ENCODE results near the gene DAAM1. TPM values are rescaled to one million over a fixed set of nuclear protein-coding genes. Genes with fewer than 3 reads are reported as not detected.

The DAAM1 gene
- total and polyA plus RNA-seq, 8 donors, result 5.8 to 204 (median 31.3) TPM

DNA sequence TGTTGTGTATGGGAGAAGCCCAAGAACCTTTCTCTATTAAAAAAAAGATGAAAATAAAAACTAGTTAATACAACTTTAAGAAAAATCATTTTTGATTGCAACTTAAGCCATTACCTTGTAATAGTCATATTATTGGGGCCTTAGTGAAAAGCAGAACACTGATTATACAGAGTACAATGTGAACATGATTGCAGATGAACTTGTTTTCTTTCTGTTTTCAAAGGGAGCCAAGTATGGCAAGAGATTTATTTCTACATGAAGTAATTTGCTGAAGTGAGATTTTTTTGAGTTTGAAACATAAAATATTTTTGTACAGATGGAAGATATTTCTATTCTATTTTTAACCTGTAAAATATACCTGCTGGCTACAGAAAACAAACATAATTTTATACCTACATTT lies 171.8 kb downstream of the DAAM1 start:
- H3K4me3 ChIP-seq, result no peak overlapping the region
- intact Hi-C loops (cut with DNase I; ENCODE audit: low total_unique reads), result no loop called here
- peaks cover 4 to 46% (median 43%) of the 10 kb centered on the region in 4 donors for H3K36me3 ChIP-seq
- H3K27me3 ChIP-seq, result no peaks in the 10 kb centered on the region
- DNase-seq, result no peak
- no peaks in the 10 kb centered on the region for H3K9me3 ChIP-seq
- no peak for TF ChIP-seq POLR2A (IDR thresholded peaks at IDR 0.05)
- no peak for TF ChIP-seq EP300 (IDR thresholded peaks at IDR 0.05)
- no peak for TF ChIP-seq POLR2AphosphoS5 (IDR thresholded peaks at IDR 0.05)
- TF ChIP-seq, protein P1, sequence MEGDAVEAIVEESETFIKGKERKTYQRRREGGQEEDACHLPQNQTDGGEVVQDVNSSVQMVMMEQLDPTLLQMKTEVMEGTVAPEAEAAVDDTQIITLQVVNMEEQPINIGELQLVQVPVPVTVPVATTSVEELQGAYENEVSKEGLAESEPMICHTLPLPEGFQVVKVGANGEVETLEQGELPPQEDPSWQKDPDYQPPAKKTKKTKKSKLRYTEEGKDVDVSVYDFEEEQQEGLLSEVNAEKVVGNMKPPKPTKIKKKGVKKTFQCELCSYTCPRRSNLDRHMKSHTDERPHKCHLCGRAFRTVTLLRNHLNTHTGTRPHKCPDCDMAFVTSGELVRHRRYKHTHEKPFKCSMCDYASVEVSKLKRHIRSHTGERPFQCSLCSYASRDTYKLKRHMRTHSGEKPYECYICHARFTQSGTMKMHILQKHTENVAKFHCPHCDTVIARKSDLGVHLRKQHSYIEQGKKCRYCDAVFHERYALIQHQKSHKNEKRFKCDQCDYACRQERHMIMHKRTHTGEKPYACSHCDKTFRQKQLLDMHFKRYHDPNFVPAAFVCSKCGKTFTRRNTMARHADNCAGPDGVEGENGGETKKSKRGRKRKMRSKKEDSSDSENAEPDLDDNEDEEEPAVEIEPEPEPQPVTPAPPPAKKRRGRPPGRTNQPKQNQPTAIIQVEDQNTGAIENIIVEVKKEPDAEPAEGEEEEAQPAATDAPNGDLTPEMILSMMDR (IDR thresholded peaks at IDR 0.05), result no peak
- H3K4me1 ChIP-seq, result peaks cover 16 to 43% (median 31%) of the 10 kb centered on the region in 4 donors
- H3K27ac ChIP-seq, result peak overlapping the region in 1 of 5 donors; percentile 41

DNA sequence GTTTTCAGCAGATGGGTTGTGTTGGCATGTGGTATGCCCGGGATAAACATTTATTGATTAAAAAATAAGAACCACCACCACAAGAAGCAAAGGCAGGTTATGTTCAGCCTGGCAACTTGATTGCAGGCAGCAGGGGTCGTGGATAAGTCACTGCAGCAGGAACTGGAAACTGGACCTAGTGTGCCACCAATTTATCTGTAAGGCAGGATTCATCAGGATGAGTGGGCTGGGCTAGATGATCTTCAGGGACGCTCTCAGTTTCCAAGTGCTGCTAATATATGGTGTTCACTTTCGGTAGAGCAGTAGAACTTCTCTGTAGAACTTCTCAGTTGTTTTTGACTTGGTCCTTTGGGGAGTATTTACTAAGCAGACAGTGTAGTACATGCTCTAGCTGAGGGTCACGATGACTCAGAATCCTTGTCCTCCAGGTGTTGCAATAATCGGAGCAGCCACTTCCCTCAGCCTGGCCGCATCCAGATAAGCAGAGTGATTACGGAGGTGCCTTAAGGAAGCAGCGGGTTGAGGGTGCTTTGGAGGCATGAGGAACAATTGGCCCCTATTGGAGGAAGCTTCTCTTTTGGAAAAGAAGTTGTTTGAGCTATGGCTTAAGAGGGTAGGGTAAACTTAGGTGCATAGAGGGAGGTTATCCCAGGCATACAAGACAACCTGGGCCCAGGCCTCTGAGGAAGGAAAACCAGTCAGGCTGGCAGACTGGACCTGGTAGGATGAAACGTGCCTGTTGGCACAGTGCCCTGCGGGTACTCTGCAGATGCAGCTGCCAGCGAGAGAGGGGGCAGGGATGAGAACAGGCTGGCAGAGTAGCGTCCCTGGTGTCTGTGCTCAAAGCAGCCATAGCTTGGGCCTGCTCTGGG lies 172.7 kb downstream of the DAAM1 start:
- Histone ChIP-seq H3K4me1 (peaks cover 16 to 43% (median 31%) of the 10 kb centered on the region in 4 donors), H3K36me3 (peaks cover 4 to 45% (median 34%) of the 10 kb centered on the region in 4 donors), H3K4me3 (no peak overlapping the region), H3K27me3 (no peaks in the 10 kb centered on the region), H3K27ac (peak overlapping the region in 3 of 5 donors; percentile 33 to 51 (median 41)), H3K9me3 (no peaks in the 10 kb centered on the region)
- peak; percentile 59 to 76 for DNase-seq
- intact Hi-C loops (cut with DNase I; ENCODE audit: low total_unique reads), result no loop called here
- TF ChIP-seq POLR2AphosphoS5 (IDR thresholded peaks at IDR 0.05), result peak in 2 of 3 donors; percentile 56 to 71
- TF ChIP-seq POLR2A (IDR thresholded peaks at IDR 0.05), result no peak
- 48 to 59% (median 56%) methylated on average over 13 of the region's 13 CpGs for WGBS, 5 donors

DNA sequence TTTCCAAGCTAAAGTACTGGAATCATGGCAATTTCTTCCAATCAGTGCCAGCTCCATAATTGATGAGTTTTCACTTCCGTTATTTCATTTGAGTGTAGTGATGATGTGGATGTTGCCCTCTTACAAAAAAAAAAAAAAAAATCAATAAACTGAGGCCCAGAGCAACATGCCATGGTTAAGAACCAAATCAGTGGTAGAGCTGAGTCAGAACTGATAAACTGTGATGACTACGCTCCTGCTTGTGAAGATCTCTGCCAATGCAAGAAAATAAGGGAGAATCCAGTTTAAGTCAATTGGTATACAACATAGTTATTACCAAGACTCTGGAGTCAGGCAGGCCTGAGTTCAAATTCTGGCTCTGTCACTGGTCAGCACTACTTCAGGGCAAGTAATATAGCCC lies 174.0 kb downstream of the DAAM1 start:
- no peak overlapping the region for H3K27ac ChIP-seq
- no peak for DNase-seq

DNA sequence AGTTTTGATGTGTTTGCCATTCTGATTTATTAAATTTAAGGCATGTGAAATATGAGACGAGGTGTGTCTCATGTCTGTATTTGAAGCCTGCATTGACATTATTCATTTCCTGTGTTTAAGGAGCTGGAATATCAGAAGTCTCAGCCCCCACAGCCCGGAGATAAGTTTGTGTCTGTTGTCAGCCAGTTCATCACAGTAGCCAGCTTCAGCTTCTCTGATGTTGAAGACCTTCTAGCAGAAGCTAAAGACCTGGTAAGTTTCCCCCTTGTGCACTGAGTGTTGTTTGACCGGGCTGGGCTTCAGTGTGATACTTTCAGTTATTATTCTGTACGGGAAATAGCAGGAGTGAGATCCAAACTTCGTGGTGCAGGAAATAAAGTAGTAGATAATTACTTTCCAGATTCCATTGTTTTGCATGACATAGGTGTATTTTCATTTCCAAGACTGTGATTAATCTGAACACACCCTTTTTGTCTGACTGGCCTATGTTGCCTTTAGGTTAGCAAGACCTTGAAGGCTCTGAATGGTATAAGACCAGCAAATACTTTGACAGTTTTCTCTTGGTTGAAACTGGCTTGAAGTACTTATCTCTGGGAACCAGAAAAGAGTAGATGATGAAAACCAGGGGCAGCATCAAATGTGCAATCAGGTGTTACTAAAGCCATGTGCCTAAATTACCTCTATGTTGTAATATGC lies 175.2 kb downstream of the DAAM1 start:
- no peak for DNase-seq
- Histone ChIP-seq H3K9me3 (no peaks in the 10 kb centered on the region), H3K4me1 (peaks cover 12 to 36% (median 22%) of the 10 kb centered on the region in 4 donors), H3K27me3 (no peaks in the 10 kb centered on the region), H3K36me3 (peaks cover 0 to 47% (median 35%) of the 10 kb centered on the region in 4 donors), H3K27ac (no peak overlapping the region), H3K4me3 (no peak overlapping the region)
- intact Hi-C loops (cut with DNase I; ENCODE audit: low total_unique reads), result no loop called here
- WGBS, 5 donors, result 37 to 54% (median 45%) methylated on average over 5 of the region's 5 CpGs
- TF ChIP-seq, protein P1 (IDR thresholded peaks at IDR 0.05), result no peak
- TF ChIP-seq POLR2A (IDR thresholded peaks at IDR 0.05) (no peak), EP300 (IDR thresholded peaks at IDR 0.05) (no peak), POLR2AphosphoS5 (IDR thresholded peaks at IDR 0.05) (no peak)

More for the DNA sequence above, 174.0 kb downstream of the DAAM1 start:
- no peaks in the 10 kb centered on the region for H3K9me3 ChIP-seq
- intact Hi-C loops (cut with DNase I; ENCODE audit: low total_unique reads), result no loop called here
- WGBS, 5 donors, result 82 to 98% (median 90%) methylated on average over 2 of the region's 2 CpGs
- peaks cover 0 to 38% (median 26%) of the 10 kb centered on the region in 4 donors for H3K36me3 ChIP-seq
- TF ChIP-seq POLR2AphosphoS5 (IDR thresholded peaks at IDR 0.05) (no peak), POLR2A (IDR thresholded peaks at IDR 0.05) (no peak), EP300 (IDR thresholded peaks at IDR 0.05) (no peak)
- TF ChIP-seq, protein P1 (IDR thresholded peaks at IDR 0.05), result no peak
- H3K4me3 ChIP-seq, result no peak overlapping the region
- peaks cover 16 to 42% (median 31%) of the 10 kb centered on the region in 4 donors for H3K4me1 ChIP-seq
- no peaks in the 10 kb centered on the region for H3K27me3 ChIP-seq
